ENCODE results near the gene ARHGEF9.
"Not testable (repeated sequence)": the region's sequence is repeated elsewhere in the genome, so short reads cannot be mapped to it uniquely, and the experiment has no call there.

ARHGEF9 gene

GRCh38 chrX:63661676-63662075 lies 123.3 kb downstream of the ARHGEF9 start:
- DNase-seq (ENCODE audit: low read depth, low spot score): no peak

GRCh38 chrX:63658920-63659319 lies 126.1 kb downstream of the ARHGEF9 start:
- DNase-seq (ENCODE audit: low read depth, low spot score): no peak

- no peak for DNase-seq (ENCODE audit: low read depth, low spot score)
Measured at GRCh38 chrX:63657821-63658220, 127.2 kb downstream of the ARHGEF9 start.

GRCh38 chrX:63656871-63657580 lies 128.0 kb downstream of the ARHGEF9 start:
- no peak for DNase-seq (ENCODE audit: low read depth, low spot score)

GRCh38 chrX:63652086-63652765 lies 132.8 kb downstream of the ARHGEF9 start:
- DNase-seq (ENCODE audit: low read depth, low spot score): no peak

- DNase-seq (ENCODE audit: low read depth, low spot score): not testable (repeated sequence)
Measured at GRCh38 chrX:63645748-63646147, 139.3 kb downstream of the ARHGEF9 start.

GRCh38 chrX:63635750-63636149 lies 149.3 kb downstream of the ARHGEF9 start:
- DNase-seq (ENCODE audit: low read depth, low spot score): no peak

GRCh38 chrX:63613531-63614028 lies 171.4 kb downstream of the ARHGEF9 start:
- DNase-seq (ENCODE audit: low read depth, low spot score): no peak

- DNase-seq (ENCODE audit: low read depth, low spot score): no peak
Measured at GRCh38 chrX:63585936-63586335, 199.1 kb downstream of the ARHGEF9 start.

Data from brain pericyte (primary cell).